PFSK-1 (cell line): Measurements from ENCODE around the gene WDR70.

Experiments
- POLR2AphosphoS5 ChIP-seq: IDR thresholded peaks from 2 replicates; pipeline ENCODE4 v1.6.1; 2012; ENCODE audit warnings: low read depth, mild to moderate bottlenecking, control low read depth, low read length, moderate library complexity
- TAF1 ChIP-seq: IDR thresholded peaks from 2 replicates; pipeline ENCODE4 v1.6.1; 2012; ENCODE audit warnings: low read length, control low read depth, borderline replicate concordance; ENCODE audit not compliant: insufficient read depth

DNA sequence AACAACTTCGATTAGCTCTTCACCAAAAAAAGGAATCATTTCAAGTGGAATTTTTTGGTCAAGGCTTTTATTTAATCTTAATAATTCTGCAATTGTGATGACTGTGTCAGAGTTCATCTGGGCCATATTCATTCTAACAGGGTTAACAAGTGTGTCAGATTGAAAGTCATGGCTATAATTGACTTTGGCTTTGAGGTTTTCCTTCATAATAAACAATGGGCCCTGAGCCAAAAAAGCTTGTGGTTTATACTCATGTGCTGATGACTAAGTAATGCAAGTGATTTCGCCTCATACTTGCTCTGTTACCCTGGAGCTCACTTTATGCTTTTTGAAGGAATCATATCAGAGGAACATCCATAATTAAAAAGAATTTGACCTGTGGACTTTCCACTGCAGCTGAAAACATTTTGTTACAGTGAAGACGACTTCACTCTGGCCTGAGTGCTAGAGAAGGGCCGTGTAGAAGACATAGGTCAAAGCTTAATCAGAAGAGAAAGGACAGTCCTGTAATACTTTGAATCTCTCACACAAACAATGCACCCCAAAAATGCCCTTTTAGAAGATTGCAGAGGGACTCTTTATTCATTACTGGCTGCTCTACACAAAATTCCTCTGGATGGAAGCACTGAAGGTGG lies 359.1 kb downstream of the WDR70 start:
- TF ChIP-seq POLR2AphosphoS5: no peak
- TF ChIP-seq TAF1: no peak
